GM12864 (cell line): ENCODE results near the gene HLA-G.

Experiments
- DNase-seq: peaks from one replicate; pipeline ENCODE4 v3.0.0-alpha.2; 2011; ENCODE audit warnings: low read depth
- H3K4me3 ChIP-seq: 2 replicates; pipeline ENCODE4 v1.5.1; 2011; ENCODE audit warnings: mild to moderate bottlenecking, low read depth, low read length, control low read depth
- CTCF ChIP-seq: IDR thresholded peaks from 2 replicates; pipeline ENCODE4 v1.5.1; 2011; ENCODE audit warnings: low read depth, mild to moderate bottlenecking, moderate library complexity, low read length, control low read depth, inconsistent platforms; ENCODE audit errors: missing control alignments

The HLA-G gene

GRCh38 chr6:29829766-29830165 lies 2.1 kb downstream of the HLA-G start:
- DNase-seq = no peak
- no peak overlapping the region for H3K4me3 ChIP-seq
- no peak for TF ChIP-seq CTCF

DNA sequence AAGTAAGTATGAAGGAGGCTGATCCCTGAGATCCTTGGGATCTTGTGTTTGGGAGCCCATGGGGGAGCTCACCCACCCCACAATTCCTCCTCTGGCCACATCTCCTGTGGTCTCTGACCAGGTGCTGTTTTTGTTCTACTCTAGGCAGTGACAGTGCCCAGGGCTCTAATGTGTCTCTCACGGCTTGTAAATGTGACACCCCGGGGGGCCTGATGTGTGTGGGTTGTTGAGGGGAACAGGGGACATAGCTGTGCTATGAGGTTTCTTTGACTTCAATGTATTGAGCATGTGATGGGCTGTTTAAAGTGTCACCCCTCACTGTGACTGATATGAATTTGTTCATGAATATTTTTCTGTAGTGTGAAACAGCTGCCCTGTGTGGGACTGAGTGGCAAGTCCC lies 2.8 kb downstream of the HLA-G start:
- H3K4me3 ChIP-seq = no peak overlapping the region
- no peak for DNase-seq
- no peak for TF ChIP-seq CTCF

DNA sequence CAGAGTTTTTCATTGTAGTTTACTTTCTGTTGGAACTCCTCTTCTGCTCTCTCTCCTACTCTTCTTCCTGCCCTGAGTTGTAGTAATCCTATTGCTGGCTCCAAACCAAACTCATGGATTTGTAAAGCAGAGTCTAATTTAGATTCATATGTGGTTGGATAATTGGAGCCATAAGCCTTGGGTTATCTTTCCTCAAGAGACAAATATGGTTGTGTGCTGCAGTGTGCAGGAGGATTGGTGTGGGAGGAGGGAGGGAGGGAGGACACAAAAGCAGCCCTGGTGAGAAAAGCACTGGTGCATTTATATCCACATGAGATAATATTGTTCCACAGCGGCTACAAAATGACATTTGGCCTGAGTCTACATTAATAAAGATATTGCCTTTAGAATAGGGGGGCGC lies 4.2 kb downstream of the HLA-G start:
- no peak for DNase-seq
- no peak for TF ChIP-seq CTCF
- no peak overlapping the region for H3K4me3 ChIP-seq

DNA sequence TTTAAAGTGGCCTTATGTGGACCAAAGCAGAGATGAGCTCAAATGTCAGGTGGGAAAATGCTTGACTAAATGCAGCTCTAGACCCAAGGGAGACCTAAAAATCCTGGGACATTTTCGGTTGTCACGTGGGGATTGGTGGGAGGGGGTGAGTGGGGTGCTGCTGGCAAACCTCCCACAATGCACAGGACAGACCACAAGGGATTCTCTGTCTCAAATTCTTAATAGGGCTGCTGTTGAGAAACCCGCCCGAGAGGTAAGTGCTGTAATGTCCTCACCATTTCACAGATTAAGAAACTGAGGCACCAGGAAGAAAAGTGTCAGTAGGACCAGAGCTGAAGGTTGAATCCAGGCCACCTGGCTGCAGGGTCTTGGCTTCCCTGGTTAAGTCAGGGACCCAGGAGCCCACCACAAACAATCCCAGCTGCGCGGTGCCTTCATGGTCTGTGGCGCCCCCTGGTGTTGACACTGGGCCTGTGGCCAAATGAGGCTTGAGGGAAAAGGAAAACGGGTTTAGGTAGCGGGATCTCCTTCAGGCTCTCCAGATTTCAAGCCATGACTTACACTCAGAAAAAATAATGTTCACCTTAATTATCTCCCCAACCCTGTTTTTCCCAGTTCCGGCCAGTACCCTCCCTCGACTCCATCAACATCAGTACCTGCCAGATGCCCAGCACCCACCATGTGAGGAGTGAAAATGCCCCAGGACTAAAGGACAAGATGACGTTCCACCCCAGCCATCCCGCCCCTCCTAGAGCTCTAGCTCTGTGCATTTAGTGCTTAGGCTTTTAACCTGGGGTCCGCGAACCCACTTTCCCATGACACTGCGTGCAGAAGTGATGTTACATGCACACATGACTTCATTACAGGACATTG lies 7.2 kb downstream of the HLA-G start:
- no peak overlapping the region for H3K4me3 ChIP-seq
- no peak for DNase-seq
- TF ChIP-seq CTCF = peak; percentile 86

DNA sequence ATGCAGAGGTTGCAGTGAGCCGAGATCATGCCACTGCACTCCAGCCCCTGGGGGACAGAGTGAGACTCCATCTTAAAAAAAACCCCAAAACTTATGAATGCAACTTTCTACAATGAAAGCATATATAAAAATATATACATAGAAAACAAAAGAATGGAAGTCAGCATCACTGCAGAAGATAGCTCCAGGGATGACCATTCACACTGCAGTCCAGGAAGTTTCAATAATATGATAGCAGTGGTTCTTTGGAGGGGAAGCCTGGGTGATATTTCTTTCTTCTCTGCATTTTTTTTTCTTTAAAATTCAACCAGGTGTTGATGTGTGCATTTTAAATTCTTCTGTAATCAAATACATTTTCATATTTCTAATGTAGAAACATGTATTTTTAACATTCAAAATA lies 12.3 kb downstream of the HLA-G start:
- DNase-seq = no peak
- H3K4me3 ChIP-seq = no peak overlapping the region

DNA sequence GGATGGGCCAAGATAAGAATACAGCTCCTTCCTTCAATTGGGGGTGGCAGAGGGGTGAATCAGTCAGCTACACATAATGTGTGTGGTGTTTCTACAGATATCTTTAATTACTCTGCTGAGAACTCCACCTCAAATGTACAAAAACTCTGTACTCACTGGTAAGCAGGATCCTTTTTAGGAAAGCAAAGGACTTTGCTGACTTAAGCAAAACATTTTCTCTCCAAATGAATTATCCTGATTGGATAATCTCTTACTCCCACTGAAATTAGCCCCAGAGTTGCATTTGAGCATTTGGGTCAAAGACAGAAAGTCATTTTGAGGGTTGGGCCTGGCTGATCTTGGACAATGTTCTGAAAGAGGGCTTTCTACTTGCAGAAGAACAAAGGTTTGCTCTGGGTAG lies 13.4 kb downstream of the HLA-G start:
- no peak for DNase-seq
- TF ChIP-seq CTCF = no peak
- no peak overlapping the region for H3K4me3 ChIP-seq

More for the DNA sequence above, 12.3 kb downstream of the HLA-G start:
- no peak for TF ChIP-seq CTCF
